Stimulated activated CD4-positive, alpha-beta T cell treated with anti-CD3 and anti-CD28 coated beads, Interleukin-15, amount 100 ng/mL, for 1 hour (primary cell): ENCODE data around the gene OTULIN.

Source experiments
- DNase-seq, 2 donors: peaks; one replicate each; pipeline ENCODE4 v3.0.0-alpha.2; 2020; ENCODE audit warnings: low read depth in 1 of 2, low spot score in 1 of 2

The OTULIN gene

GRCh38 chr5:14667770-14668169 is 3.3 kb downstream of the OTULIN start:
- no peak for DNase-seq

GRCh38 chr5:14668181-14668591 is 3.7 kb downstream of the OTULIN start:
- no peak for DNase-seq

DNA sequence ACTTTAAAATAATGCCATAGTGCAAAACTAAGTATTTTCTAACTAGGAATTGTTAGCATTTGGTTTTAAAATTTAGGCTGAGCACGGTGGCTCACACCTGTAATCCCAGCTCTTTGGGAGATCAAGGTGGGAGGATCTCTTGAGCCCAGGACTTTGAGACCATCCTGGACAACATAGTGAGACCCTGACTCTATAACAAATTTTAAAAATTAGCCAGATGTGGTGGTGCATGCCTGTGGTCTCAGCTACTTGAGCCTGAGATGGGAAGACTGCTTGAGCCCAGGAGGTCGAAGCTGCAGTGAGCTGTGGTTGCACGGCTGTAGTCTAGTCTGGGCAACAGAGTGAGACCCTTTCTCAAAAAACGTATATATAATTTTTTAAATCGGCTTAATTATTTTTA is 4.9 kb downstream of the OTULIN start:
- no peak for DNase-seq

DNA sequence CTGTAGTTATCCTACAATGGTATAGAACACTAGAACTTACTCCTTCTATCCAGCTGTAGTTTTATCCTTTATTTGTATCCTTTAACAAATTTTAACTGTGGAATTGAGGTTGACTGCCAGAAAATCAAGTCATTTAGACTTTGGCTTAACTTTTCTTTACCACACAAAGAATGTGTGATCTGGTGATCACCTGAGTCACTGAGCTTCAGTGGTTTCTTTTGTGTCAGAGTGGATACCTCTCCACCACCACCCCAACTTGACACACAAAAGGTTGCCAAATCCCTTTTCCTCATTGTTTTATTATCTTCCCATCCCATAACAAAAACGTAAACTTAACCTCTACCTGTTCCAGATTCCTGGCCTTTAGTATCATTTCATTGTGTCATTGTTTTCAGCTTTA is 5.5 kb downstream of the OTULIN start:
- no peak for DNase-seq

- no peak for DNase-seq
Measured at GRCh38 chr5:14671414-14671813, 6.9 kb downstream of the OTULIN start.

- no peak for DNase-seq
Measured at GRCh38 chr5:14672082-14672481, 7.6 kb downstream of the OTULIN start.

DNA sequence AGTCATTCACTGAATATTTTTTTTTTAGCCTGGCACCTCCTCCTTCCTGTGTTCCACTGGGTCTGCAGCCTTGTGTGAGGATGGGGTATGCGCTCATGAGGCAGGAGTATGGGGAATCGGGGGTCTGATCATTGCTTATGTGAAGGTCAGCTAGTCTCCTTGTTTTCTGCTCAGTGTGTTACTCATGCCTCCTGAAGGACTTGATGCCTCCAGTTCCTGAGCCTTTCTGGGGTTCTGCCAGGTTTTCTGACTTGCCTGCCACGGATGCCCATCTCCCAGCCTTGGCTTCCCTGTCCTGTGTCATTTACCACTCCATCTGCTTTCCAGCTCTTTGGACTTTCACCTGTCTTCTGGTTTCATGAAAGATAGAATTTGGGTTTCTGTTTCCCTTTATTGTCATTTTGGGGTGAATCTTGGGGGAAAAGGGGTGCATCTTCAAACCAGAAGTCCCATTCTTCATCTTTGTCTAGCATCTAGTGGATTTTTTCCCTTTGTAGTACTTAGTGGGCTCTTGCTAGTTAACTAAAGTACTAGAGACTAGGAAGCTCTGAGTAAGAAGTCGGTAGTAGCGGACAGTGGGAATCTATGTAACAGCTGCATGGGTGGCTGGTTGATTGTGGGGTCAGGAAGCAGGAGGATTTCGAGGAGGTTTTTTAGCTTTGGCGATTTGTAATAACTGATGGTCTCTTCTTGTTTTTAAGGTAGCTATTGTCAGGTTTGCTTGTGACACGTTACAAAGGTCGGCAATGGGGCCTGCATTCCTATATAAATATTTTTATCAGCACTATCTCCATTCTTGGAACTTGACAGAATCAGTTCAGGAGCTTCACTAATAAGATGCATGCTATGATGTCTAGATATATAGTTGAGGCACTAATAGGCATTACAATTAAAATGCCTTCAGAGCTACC is 8.2 kb downstream of the OTULIN start:
- no peak for DNase-seq

DNA sequence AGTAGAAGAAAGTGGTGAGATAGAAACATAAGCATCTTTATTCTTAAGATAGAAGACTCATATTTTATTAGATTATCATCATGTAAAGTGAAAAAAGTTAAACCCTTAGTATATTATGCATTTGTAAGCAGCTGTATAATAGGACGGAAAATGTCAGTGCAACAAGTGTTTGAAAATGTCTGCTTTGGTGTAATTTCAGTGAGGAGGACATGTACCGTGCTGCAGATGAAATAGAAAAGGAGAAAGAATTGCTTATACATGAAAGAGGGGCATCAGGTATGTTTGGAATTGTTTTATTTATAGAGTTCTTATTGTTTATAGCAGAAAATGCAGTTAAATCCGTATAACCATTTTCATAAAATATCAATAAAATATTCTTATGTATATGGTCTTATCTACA is 8.9 kb downstream of the OTULIN start:
- DNase-seq, result no peak

- DNase-seq, result no peak
Measured at GRCh38 chr5:14674983-14675854, 10.7 kb downstream of the OTULIN start.

- no peak for DNase-seq
Measured at GRCh38 chr5:14675865-14676300, 11.4 kb downstream of the OTULIN start.

- no peak for DNase-seq
Measured at GRCh38 chr5:14676320-14676719, 11.8 kb downstream of the OTULIN start.

- DNase-seq, result no peak
Measured at GRCh38 chr5:14678773-14679334, 14.3 kb downstream of the OTULIN start.

- no peak for DNase-seq
Measured at GRCh38 chr5:14679595-14679994, 15.1 kb downstream of the OTULIN start.

DNA sequence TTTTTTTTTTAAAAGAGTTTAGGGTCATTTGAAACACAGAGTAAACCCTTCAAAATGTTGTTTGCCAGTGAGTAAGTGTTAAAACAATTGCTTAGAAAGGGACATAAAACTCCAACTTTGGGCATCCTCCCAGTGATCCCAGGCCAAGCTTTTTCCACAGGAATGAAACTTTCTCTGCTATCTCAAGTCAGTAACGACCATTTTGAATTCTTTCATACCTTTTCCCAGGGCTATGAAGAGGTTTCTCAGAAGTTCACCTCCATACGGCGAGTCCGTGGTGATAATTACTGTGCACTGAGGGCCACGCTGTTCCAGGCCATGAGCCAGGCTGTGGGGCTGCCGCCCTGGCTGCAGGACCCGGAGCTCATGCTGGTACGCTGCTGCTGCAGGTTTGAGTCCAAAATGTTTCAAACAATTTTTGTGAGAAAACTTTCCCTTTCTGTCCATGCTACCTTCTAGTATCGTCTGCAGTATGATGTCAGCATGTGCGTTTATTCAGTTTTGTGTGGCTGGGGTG is 16.8 kb downstream of the OTULIN start:
- DNase-seq, result no peak

GRCh38 chr5:14683906-14684455 is 19.5 kb downstream of the OTULIN start:
- no peak for DNase-seq

DNA sequence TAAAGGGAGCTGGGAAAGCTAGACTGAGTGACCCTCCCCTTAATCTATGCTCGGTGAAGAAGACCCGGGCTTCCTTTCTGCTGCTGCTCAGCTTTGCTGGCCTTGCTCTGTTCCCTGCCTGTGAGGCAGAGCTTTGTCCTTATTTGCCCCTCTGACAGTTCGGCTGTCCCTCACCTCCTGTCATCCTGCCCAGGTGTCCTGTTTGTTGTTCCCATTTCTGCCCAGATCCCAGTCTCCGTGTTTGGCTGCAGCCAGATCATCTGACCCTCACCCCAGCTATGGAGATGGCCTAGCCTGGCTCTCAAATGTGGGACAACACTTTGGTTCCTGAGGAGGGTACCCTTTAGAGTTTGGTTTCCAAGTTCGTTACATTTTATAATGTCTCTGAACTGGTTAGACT is 20.2 kb downstream of the OTULIN start:
- no peak for DNase-seq

GRCh38 chr5:14685757-14686156 is 21.2 kb downstream of the OTULIN start:
- peak in 1 of 2 donors; percentile 25 for DNase-seq

DNA sequence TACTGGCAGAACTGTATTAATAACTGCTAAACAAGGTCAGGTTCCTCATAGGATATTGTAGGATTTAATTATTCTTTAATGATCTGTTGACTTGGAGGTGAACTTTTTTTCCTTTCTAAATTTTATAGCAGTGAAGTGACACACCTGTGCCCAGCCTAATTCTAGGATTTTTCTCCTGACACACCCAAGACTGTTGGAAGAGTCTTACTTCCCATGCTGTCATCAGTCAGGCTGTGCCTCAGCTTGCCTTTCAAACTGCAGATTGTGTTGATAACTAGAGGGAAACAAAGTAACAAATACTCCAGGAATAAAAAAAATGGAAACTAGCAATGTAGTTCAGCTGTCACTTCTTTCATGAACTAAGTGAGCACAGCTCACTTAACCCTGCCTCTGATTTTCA is 22.0 kb downstream of the OTULIN start:
- DNase-seq, result no peak

GRCh38 chr5:14687023-14687665 is 22.6 kb downstream of the OTULIN start:
- DNase-seq, result no peak

DNA sequence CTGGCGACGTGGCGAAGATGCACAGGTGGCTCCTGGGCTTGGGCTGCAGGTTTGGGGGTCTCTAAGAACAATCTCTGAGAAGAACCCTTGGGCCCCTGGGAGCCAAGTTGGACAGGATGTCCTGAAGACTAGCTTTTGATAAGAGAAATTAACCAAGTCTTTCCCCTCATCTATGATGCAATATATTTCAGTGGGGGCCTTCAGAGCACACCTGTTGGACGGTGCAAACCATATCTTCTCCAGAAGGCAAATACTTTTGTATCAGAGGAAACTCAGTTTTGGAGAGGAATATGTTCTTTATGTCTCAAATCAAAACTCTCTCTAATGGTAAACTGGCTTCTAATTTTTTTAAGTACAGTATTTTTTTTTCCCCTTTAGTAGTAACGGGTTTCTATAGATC is 28.6 kb downstream of the OTULIN start:
- no peak for DNase-seq

DNA sequence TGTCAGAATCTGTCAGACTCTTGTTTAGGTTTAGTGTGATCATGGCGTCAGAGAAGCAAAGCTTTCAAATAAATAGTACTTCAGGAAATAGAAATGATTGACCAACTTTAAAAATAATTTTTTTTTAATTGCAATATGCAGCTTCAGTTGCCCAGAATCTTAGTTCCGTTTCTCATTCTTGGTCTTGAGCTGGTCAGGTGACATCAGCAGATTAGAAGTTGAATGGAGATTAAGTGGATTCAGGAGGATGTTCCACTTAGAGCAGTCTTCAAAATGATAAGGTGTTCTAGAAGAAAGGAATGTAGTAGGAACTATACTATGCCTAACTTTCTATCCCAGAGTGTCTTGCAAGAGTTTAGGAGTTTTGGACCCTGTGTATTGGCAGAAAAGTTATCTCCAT is 30.6 kb downstream of the OTULIN start:
- DNase-seq, result no peak
